NK-92 (cell line): Measurements from ENCODE around the gene C10orf120.

ENCODE experiments used
- DNase-seq: peaks from one replicate; lab custom pipeline; 2025; ENCODE audit not compliant: unreplicated experiment; lab: John Stamatoyannopoulos, UW

Gene C10orf120

DNA sequence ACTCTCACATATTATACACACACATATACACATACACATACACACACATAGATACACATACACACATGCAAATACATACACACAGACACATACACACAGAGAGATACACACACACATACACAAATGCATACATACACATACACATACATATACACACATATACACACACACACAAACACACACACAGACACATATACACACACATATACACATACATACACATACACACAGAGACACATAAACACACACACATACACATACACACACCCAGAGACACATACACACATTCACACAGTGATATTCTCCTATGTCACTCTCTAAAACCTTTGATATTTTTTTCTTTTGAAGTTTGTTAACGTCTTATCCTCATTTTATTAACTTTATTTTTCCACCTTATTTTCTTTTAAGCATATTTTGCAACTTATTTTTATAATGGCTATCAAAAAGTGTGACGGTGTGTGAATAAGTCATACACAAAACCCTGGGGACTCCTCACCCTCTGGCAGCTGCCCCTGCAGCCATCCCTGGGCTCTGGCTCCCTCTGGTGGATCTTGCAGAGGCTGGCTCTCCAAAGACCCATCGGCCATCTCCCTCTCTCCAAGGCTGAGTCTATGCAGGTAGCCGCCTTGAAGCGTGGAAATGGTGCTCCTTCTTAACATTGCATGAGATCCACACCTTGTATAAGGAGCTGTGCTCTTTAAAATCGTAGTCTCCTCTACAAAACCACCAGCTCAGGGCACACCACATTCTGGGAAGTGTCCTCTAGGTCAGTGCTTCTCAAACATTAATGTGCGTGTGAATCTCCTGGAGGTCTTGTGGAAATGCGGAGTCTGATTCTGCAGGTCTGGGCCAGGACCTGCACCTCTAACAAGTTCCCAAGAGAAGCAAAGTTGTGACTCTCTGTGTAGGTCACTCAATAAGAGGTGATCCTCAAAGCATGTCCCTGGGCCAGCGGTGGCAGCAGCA is 4.1 kb upstream of the C10orf120 start:
- DNase-seq: no peak

- no peak for DNase-seq
Measured at GRCh38 chr10:122702275-122702674, 2.6 kb upstream of the C10orf120 start.

- DNase-seq: no peak
Measured at GRCh38 chr10:122701652-122702051, 2.0 kb upstream of the C10orf120 start.

- no peak for DNase-seq
Measured at GRCh38 chr10:122696687-122697086, 3.0 kb downstream of the C10orf120 start.

GRCh38 chr10:122692744-122693143 is 6.9 kb downstream of the C10orf120 start:
- no peak for DNase-seq

DNA sequence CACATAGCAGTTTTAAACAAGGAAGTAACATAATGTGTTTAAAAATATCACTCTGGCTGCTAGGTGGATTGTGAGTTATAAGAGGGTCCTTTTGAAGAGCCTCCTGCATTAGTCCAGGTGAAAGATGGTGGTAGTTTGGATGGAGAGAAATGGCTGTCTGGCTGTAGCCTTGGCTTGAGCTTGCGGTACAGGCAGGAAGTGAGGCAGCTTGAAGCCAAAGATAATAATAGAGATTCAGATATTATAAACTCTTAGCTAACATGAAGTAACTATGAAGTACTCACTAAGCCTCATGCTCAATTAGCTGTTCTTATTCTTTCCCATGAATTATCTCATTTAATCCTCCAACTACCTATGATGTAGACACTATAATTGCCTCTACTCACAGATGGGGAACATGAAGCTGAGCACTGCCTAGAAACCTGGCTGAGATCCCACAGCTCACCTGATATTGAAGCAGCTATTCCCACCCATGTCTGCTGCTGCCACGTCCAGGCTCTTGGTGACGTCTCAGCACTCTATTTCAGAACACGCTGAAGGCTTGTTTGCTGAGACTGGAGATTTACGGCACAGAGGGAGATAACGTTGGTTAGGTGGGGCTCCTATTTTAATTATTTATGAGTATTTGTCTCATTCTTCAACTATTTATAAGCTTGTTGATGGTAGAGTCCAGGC is 10.4 kb downstream of the C10orf120 start:
- DNase-seq: no peak

DNA sequence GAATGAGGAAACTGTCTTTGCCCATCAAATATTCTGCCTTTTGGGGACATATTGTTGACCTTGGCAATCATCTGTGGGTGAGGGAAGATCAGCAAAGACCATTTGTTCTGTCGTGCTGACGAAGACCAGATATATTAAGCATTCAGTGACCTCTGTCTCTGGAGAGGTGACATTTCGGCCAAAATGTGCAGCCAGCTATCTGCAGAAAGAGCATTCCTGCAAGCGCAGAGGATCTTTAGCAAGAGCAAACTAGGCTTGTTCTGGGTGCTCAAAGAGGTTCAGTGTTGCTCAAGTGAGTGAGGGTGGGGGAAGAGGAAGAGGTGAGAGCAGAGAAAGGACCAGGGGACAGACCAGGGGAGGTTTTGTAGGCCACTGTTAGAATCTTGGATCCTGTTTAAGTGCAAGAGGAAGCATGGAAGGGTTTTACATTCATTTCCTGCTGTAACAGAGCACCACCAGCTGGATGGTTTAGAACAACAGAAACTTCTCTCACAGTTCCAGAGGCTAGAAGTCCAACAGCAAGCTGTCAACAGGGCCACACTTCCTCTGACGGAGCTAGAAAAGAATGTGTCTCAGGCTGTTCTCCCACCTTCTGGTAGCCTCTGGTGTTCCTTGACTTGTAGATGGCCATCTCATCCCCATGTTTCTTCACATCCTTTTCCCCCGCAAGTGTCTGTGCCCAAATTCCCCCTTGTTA is 11.2 kb downstream of the C10orf120 start:
- no peak for DNase-seq

DNA sequence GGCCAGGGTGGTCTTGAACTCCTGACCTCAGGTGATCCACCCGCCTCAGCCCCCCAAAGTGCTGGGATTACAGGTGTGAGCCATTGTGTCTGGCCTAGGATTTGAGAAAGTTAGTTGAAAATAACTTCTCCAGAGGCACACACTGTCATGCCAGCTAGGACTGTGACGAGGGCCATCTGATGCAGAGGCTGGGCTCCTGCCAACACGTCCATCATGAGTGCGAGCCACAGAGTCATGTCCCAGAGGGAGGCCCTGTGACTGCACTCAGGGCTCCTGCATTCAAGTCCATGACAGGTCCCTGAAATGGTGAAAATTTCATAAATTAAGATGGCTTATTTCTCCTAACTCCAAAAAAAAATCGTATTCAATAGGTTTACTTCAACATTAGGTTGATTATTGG is 17.1 kb downstream of the C10orf120 start:
- no peak for DNase-seq

- no peak for DNase-seq
Measured at GRCh38 chr10:122678266-122678665, 21.4 kb downstream of the C10orf120 start.

DNA sequence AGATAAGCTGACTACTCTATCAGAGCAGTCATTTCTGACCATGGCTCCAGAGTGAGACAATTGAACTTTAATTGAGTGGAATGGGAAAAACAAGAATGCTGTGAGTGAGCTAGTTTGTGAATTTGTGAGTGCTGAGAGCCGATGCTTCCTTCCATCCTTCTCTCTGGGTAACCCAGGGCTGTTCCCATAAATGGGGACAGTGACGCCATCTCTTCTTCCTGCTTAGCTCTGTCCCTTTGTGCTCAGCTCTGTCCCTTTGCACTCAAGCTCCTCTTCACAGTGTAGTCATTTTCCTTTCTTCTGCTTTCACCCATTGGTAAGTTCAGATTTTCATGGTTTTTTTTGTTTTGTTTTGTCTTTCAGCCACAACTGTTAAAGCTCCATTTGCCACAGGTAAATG is 24.4 kb downstream of the C10orf120 start:
- no peak for DNase-seq

DNA sequence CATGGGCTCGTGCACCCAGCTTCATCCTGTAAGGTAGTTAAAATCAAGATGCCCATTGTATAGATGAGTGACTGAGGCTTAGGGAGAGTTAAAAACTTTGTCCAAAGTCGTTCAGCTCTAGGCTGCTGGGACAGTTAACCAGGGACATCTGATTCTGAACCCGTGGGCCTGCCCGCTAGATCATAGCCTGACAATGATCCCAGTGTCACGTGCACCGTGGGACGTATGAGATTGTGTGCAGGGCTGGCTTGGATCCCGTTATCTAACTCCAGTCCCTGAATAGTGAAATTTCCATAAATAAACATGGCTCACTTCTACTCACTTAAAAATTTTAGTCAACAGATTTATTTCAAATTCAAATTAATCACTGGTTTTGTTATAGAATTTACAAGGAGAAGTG is 24.9 kb downstream of the C10orf120 start:
- DNase-seq: no peak

DNA sequence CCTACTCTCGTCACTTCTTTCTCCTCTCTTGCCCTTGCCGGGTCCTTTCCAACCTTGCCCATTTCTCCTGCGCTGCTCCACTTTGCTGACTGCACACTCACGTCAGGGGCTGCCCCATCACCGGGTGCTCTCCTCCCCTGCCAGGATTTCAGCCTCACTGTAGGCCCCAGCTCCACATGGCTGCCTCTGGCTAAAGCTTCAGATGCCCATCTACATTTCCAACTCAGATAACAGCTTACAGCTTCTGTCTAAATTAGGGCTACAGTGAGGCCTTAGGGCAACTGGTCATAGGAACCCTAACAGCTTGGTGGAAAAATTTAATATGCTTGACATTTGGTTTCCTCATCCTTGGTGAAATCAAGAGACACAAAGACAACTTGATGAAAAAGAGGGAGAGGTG is 25.9 kb downstream of the C10orf120 start:
- DNase-seq: no peak

DNA sequence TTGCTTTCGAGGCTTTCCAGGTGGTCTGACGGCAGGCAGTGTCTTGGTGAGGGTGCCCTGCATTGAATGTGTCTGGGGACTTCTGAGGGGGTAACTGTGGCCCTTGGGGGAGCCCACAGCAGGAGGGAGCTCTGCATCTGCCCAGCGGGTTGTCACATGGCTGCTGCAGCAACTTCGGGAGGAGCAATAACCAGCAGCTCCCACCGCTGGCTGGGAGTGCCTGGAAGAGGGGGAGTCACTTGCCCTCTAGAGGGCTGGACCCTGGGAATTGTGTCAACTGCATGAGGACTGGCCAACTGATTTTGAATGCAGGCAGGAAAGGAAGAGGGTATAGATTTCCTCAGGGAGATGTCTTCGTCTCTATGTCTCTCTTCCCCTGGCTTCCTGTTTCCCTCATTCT is 26.4 kb downstream of the C10orf120 start:
- no peak for DNase-seq

DNA sequence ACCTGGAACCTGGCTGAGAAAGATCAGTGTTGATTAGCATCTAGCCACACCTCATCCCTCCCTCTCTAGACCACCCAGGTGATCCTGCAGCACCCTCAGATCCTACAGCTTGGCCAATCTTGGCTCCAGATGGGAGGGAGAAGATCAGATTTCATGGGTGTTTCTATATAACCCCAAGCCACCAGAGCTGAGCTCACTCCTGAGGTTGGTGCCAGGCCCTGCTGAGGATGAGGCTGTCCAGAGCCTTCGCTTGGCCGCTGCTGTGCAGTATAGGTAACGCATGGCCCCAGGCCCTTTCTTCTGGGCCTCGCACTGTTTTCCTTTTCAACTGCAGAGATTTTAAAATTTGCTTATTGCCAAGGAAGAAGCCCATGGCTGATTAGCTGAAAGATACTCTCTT is 27.0 kb downstream of the C10orf120 start:
- no peak for DNase-seq

DNA sequence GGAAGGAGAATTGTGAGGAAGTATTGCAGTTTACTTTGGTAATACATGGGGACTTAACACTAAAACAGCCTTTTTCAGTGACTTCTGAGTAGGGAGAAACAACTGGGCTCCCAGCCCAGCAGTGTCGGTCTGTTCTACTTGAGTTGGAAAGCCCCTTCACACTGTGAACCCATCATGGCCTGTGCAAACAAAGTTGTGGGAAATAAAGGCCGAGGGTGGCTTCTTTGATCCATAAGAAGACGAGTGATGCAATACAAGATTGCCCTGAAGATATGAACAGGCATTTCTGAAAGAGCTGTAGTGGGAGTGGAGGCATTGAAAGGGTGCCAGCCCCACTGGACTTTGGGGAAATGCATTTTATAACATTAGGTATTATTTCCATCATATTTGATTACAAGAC is 28.3 kb downstream of the C10orf120 start:
- no peak for DNase-seq

- DNase-seq: no peak
Measured at GRCh38 chr10:122669842-122670241, 29.8 kb downstream of the C10orf120 start.

DNA sequence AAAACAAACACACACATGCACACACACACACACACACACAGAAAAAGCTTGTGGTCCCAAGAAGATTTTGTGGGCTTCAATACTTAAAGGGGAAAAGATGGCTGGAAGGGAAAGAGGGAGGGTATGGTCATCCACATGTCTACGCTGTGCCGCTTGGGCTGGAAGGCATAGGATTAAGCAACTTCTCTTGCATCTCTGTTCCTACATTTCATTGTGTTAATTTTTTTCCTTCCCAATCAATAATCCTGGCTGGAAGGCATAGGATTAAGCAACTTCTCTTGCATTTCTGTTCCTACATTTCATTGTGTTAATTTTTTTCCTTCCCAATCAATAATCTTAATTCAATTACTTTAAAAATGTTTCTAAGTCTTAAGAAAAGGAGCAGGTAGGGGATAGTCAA is 30.6 kb downstream of the C10orf120 start:
- DNase-seq: no peak

GRCh38 chr10:122665946-122666345 is 33.7 kb downstream of the C10orf120 start:
- DNase-seq: no peak

GRCh38 chr10:122665329-122665860 is 34.3 kb downstream of the C10orf120 start:
- DNase-seq: no peak

- DNase-seq: no peak
Measured at GRCh38 chr10:122664501-122664900, 35.1 kb downstream of the C10orf120 start.

DNA sequence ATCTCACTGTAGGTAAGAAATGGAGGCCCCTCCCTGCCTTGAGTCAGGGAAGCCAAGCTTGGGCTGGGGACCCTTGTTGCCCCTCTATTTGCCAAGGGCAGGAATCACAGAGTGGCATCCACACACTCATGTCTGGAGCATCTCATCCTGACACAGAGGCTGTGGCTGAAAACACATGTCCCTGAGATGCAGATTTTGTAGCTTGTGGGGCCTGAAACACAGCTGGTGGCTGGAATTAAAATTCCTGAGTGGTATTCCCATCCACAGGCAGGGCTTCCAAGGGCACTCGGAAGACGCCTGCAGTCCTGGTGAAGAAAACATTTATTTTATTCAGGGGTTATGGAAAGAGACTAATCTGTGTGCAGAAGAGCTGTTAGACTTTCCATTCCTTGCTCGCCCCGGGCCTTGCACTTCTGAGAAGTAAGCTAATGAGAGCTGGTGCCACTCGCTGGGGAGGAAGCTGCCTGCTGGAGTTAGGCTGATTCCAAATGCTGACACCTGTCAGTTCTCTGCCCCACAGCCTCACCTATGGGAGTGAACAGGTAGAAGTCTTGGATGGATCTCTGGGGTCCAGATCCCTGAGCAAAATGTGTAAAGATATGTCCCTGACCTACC is 36.0 kb downstream of the C10orf120 start:
- DNase-seq: no peak
